ENCODE measurements around the gene DKKL1.

Gene DKKL1

GRCh38 chr19:49398931-49399330 lies 35.3 kb downstream of the DKKL1 start:
- DNase-seq (ENCODE audit: low read depth) = no peak
- TF ChIP-seq CTCF (IDR thresholded peaks at IDR 0.05; ENCODE audit: insufficient read depth, low read depth, low read length, missing control alignments) = no peak
- no peak overlapping the region for H3K4me3 ChIP-seq (ENCODE audit: low read depth, low read length)

- no peak overlapping the region for H3K4me3 ChIP-seq (ENCODE audit: low read depth, low read length)
- DNase-seq (ENCODE audit: low read depth) = no peak
- TF ChIP-seq CTCF (IDR thresholded peaks at IDR 0.05; ENCODE audit: insufficient read depth, low read depth, low read length, missing control alignments) = no peak
Measured at GRCh38 chr19:49400029-49400428, 36.4 kb downstream of the DKKL1 start.

GRCh38 chr19:49403404-49404187 lies 39.9 kb downstream of the DKKL1 start:
- H3K4me3 ChIP-seq (ENCODE audit: low read depth, low read length) = no peak overlapping the region
- peak; percentile 55 for DNase-seq (ENCODE audit: low read depth)
- TF ChIP-seq CTCF (IDR thresholded peaks at IDR 0.05; ENCODE audit: insufficient read depth, low read depth, low read length, missing control alignments) = no peak

GRCh38 chr19:49407079-49407478 lies 43.4 kb downstream of the DKKL1 start:
- no peak overlapping the region for H3K4me3 ChIP-seq (ENCODE audit: low read depth, low read length)
- TF ChIP-seq CTCF (IDR thresholded peaks at IDR 0.05; ENCODE audit: insufficient read depth, low read depth, low read length, missing control alignments) = no peak
- DNase-seq (ENCODE audit: low read depth) = no peak

- no peak for DNase-seq (ENCODE audit: low read depth)
Measured at GRCh38 chr19:49407482-49408015, 43.9 kb downstream of the DKKL1 start.

GRCh38 chr19:49408816-49409440 lies 45.3 kb downstream of the DKKL1 start:
- DNase-seq (ENCODE audit: low read depth) = no peak
- TF ChIP-seq CTCF (IDR thresholded peaks at IDR 0.05; ENCODE audit: insufficient read depth, low read depth, low read length, missing control alignments) = no peak
- peak overlapping the region; percentile 47 for H3K4me3 ChIP-seq (ENCODE audit: low read depth, low read length)

More at GRCh38 chr19:49407482-49408015, 43.9 kb downstream of the DKKL1 start:
- no peak for TF ChIP-seq CTCF (IDR thresholded peaks at IDR 0.05; ENCODE audit: insufficient read depth, low read depth, low read length, missing control alignments)
- no peak overlapping the region for H3K4me3 ChIP-seq (ENCODE audit: low read depth, low read length)

Measured in GM12865 (cell line).